Measurements from ENCODE around the gene OR11H6. TPM values are rescaled to one million over a fixed set of nuclear protein-coding genes. Genes with fewer than 3 reads are reported as not detected.
"Not testable (repeated sequence)": the region's sequence is repeated elsewhere in the genome, so short reads cannot be mapped to it uniquely, and the experiment has no call there.

Gene OR11H6
- total RNA-seq, 1 donor from 2014 or later = not detected

DNA sequence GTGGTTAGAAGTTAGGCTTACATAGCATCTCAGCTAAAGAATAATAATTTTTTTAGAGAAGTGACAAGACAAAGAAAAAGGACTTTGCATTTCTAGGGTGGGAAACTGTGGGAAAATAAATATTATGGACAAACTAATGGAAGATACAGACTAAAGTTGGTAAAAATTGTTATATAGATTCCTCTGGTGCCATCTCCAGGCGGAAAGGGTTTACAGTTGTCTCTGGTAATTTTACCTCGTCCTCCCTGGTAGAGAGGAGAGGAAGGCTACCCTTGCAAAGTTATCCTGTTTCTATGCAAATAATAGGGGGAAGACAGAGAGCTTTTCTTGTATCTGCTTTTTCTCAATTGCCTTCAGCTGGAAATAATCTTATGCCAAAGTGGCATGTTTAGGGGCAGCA is 27.6 kb upstream of the OR11H6 start:
- TF ChIP-seq, protein P1, sequence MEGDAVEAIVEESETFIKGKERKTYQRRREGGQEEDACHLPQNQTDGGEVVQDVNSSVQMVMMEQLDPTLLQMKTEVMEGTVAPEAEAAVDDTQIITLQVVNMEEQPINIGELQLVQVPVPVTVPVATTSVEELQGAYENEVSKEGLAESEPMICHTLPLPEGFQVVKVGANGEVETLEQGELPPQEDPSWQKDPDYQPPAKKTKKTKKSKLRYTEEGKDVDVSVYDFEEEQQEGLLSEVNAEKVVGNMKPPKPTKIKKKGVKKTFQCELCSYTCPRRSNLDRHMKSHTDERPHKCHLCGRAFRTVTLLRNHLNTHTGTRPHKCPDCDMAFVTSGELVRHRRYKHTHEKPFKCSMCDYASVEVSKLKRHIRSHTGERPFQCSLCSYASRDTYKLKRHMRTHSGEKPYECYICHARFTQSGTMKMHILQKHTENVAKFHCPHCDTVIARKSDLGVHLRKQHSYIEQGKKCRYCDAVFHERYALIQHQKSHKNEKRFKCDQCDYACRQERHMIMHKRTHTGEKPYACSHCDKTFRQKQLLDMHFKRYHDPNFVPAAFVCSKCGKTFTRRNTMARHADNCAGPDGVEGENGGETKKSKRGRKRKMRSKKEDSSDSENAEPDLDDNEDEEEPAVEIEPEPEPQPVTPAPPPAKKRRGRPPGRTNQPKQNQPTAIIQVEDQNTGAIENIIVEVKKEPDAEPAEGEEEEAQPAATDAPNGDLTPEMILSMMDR (IDR thresholded peaks at IDR 0.05; ENCODE audit: insufficient read depth, low read length, severe bottlenecking) = no peak
- Histone ChIP-seq H3K36me3 (ENCODE audit: control insufficient read depth, insufficient read depth, low read length) (no peaks in the 10 kb centered on the region), H3K4me3 (ENCODE audit: low read depth, low read length) (no peak overlapping the region), H3K27me3 (ENCODE audit: control insufficient read depth, insufficient read depth, low read length) (no peaks in the 10 kb centered on the region)
- DNase-seq (ENCODE audit: low read depth) = no peak
- no peak for FAIRE-seq

DNA sequence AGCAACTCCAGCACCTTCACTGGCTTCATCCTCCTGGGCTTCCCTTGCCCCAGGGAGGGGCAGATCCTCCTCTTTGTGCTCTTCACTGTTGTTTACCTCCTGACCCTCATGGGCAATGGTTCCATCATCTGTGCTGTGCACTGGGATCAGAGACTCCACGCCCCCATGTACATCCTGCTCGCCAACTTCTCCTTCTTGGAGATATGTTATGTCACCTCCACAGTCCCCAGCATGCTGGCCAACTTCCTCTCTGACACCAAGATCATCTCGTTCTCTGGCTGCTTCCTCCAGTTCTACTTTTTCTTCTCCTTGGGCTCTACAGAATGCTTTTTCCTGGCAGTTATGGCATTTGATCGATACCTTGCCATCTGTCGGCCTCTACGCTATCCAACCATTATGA is 26.1 kb upstream of the OR11H6 start:
- Histone ChIP-seq H3K27me3 (ENCODE audit: control insufficient read depth, insufficient read depth, low read length) (no peaks in the 10 kb centered on the region), H3K36me3 (ENCODE audit: control insufficient read depth, insufficient read depth, low read length) (no peaks in the 10 kb centered on the region), H3K4me3 (ENCODE audit: low read depth, low read length) (no peak overlapping the region)
- no peak for FAIRE-seq
- TF ChIP-seq, protein P1 (IDR thresholded peaks at IDR 0.05; ENCODE audit: insufficient read depth, low read length, severe bottlenecking) = no peak
- DNase-seq (ENCODE audit: low read depth) = no peak

DNA sequence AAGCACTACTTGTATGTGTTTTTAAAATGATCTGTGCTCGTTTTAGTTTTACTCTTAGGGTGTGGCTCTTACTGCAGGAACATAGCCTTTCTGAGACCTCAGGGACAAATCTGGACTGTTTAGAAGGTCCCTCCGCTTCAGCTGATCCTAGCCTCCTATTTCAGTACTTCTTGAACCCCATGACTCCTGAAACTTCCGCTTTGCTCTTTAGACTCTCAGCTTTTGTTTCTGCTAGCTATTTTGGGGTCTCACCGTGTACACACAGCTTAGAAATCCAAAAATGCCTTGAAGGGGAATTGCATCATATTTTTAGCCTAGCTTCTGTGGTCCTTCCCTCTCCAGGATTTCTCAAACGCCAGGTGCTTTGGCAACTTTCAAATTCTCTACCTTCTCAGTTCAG is 24.5 kb upstream of the OR11H6 start:
- H3K36me3 ChIP-seq (ENCODE audit: control insufficient read depth, insufficient read depth, low read length) = no peaks in the 10 kb centered on the region
- H3K4me3 ChIP-seq (ENCODE audit: low read depth, low read length) = no peak overlapping the region
- H3K27me3 ChIP-seq (ENCODE audit: control insufficient read depth, insufficient read depth, low read length) = no peaks in the 10 kb centered on the region
- DNase-seq (ENCODE audit: low read depth) = no peak
- TF ChIP-seq, protein P1 (IDR thresholded peaks at IDR 0.05; ENCODE audit: insufficient read depth, low read length, severe bottlenecking) = no peak
- no peak for FAIRE-seq

DNA sequence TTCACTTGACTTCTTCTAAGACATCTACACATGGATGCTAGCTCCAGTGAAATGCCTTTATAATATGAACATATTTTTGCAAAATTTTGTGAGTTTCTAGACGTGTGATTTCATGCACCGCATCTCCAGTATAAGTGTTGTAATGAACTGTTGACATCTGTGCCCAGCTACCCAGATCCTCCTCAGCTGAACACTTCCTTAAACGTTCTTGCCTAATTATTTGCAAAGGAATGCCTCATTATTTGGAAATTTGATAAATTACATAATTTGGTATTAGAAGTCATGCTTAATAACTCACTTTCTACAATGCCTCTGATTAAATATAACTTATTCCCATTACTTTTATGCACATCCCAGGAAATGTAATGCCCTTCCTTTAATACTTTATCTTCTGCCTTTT is 18.8 kb upstream of the OR11H6 start:
- TF ChIP-seq, protein P1 (IDR thresholded peaks at IDR 0.05; ENCODE audit: insufficient read depth, low read length, severe bottlenecking) = no peak
- FAIRE-seq = no peak
- Histone ChIP-seq H3K36me3 (ENCODE audit: control insufficient read depth, insufficient read depth, low read length) (no peaks in the 10 kb centered on the region), H3K4me3 (ENCODE audit: low read depth, low read length) (no peak overlapping the region), H3K27me3 (ENCODE audit: control insufficient read depth, insufficient read depth, low read length) (no peaks in the 10 kb centered on the region)
- no peak for DNase-seq (ENCODE audit: low read depth)

DNA sequence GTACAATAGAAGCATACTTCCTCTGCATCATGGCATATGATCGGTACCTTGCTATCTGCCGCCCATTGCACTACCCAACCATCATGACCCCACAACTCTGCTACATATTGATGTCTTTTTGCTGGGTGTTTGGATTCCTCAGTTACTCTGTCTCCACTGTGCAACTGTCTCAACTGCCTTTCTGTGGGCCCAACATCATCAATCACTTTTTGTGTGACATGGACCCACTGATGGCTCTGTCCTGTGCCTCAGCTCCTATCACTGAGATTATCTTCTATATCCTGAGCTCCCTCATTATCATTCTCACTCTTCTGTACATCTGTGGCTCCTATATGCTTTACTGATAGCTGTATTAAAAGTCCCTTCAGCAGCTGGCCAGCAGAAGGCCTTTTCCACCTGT is 13.9 kb upstream of the OR11H6 start:
- no peak for DNase-seq (ENCODE audit: low read depth)
- no peaks in the 10 kb centered on the region for H3K36me3 ChIP-seq (ENCODE audit: control insufficient read depth, insufficient read depth, low read length)
- TF ChIP-seq, protein P1 (IDR thresholded peaks at IDR 0.05; ENCODE audit: insufficient read depth, low read length, severe bottlenecking) = no peak

DNA sequence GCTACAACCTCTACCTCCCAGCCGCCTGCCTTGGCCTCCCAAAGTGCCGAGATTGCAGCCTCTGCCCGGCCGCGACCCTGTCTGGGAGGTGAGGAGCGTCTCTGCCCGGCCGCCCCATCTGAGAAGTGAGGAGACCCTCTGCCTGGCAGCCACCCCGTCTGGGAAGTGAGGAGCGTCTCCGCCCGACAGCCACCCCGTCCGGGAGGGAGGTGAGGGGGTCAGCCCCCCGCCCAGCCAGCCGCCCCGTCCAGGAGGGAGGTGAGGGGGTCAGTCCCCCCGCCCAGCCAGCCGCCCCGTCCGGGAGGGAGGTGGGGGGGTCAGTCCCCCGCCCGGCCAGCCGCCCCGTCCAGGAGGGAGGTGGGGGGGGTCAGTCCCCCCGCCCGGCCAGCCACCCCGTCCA is 11.1 kb upstream of the OR11H6 start:
- not testable (repeated sequence) for DNase-seq (ENCODE audit: low read depth); H3K36me3 ChIP-seq (ENCODE audit: control insufficient read depth, insufficient read depth, low read length); H3K27me3 ChIP-seq (ENCODE audit: control insufficient read depth, insufficient read depth, low read length); FAIRE-seq; H3K4me3 ChIP-seq (ENCODE audit: low read depth, low read length)

More for the DNA sequence above, 13.9 kb upstream of the OR11H6 start:
- Histone ChIP-seq H3K4me3 (ENCODE audit: low read depth, low read length) (no peak overlapping the region), H3K27me3 (ENCODE audit: control insufficient read depth, insufficient read depth, low read length) (no peaks in the 10 kb centered on the region)
- peak; percentile 58 for FAIRE-seq

All from bronchial epithelial cell (primary cell).